HG03097 (cell line): Measurements from ENCODE around the gene CDH16.
A peak's percentile ranks its signal among the peaks of the same experiment; 100 is the strongest.
"Not testable (repeated sequence)": the region's sequence is repeated elsewhere in the genome, so short reads cannot be mapped to it uniquely, and the experiment has no call there.

ENCODE experiments used
- ATAC-seq: cut with Tn5 transposase; IDR thresholded peaks from one replicate; pipeline ENCODE4 v1.9.1; 2021; ENCODE audit not compliant: unreplicated experiment, low FRiP score

Gene CDH16

GRCh38 chr16:66918803-66919568 lies at the start of gene CDH16:
Gene CDH16, minus strand, starts transcription at chr16:66918885. Its CDS starts 820 bp downstream, at chr16:66918065.
- no peak for ATAC-seq

- ATAC-seq, result no peak
Measured at GRCh38 chr16:66964049-66964448, 45.4 kb upstream of the CDH16 start.

GRCh38 chr16:66961914-66962313 lies 43.2 kb upstream of the CDH16 start:
- no peak for ATAC-seq

GRCh38 chr16:66961065-66961744 lies 42.5 kb upstream of the CDH16 start, which contains the start of gene CES3:
Gene CES3, plus strand, starts transcription at chr16:66961266. Its CDS starts 42 bp downstream, at chr16:66961308.
- ATAC-seq, result no peak

- ATAC-seq, result no peak
Measured at GRCh38 chr16:66960270-66960669, 41.6 kb upstream of the CDH16 start.

- ATAC-seq, result no peak
Measured at GRCh38 chr16:66959704-66960161, 41.0 kb upstream of the CDH16 start.

GRCh38 chr16:66958857-66959703 lies 40.4 kb upstream of the CDH16 start:
- no peak for ATAC-seq

- ATAC-seq, result not testable (repeated sequence)
Measured at GRCh38 chr16:66956154-66956457, 37.4 kb upstream of the CDH16 start.

- not testable (repeated sequence) for ATAC-seq
Measured at GRCh38 chr16:66955363-66956153, 36.9 kb upstream of the CDH16 start.

GRCh38 chr16:66954097-66954659 lies 35.5 kb upstream of the CDH16 start:
- peak; percentile 53 for ATAC-seq

GRCh38 chr16:66953462-66954096 lies 34.9 kb upstream of the CDH16 start:
- no peak for ATAC-seq

- ATAC-seq, result no peak
Measured at GRCh38 chr16:66952430-66953110, 33.9 kb upstream of the CDH16 start.

- no peak for ATAC-seq
Measured at GRCh38 chr16:66950971-66951790, 32.5 kb upstream of the CDH16 start.

- ATAC-seq, result no peak
Measured at GRCh38 chr16:66950437-66950836, 31.8 kb upstream of the CDH16 start.

GRCh38 chr16:66949472-66949871 lies 30.8 kb upstream of the CDH16 start:
- ATAC-seq, result no peak

- ATAC-seq, result no peak
Measured at GRCh38 chr16:66948837-66949225, 30.1 kb upstream of the CDH16 start.

- ATAC-seq, result no peak
Measured at GRCh38 chr16:66948134-66948836, 29.6 kb upstream of the CDH16 start.
